Adrenal gland (tissue), 5 donors: ENCODE data around the gene CMTM8.
"Not testable (repeated sequence)": the region's sequence is repeated elsewhere in the genome, so short reads cannot be mapped to it uniquely, and the experiment has no call there.

Experiments used
- CTCF ChIP-seq, 6 experiments: fragments of 450-650 bp in 4 of 6; fragments of 200-600 bp in 2 of 6; sonication (generic) in 1 of 6; IDR thresholded peaks; 1 replicate in 5 of 6; 2 replicates in 1 of 6; pipeline versions ENCODE4 v1.5.1 to v1.8.0; 2016 to 2021; ENCODE audit warnings: antibody characterized with exemption in 6 of 6, mild to moderate bottlenecking in 2 of 6, moderate library complexity in 1 of 6
- POLR2A ChIP-seq, 2 donors: fragments of 450-650 bp; IDR thresholded peaks; one replicate each; pipeline ENCODE4 v1.6.1; 2017; ENCODE audit warnings: antibody characterized with exemption in 2 of 2, mild to moderate bottlenecking in 2 of 2, moderate library complexity in 1 of 2
- donor health status: DM: no; HTN: no; CAD: no.

DNA sequence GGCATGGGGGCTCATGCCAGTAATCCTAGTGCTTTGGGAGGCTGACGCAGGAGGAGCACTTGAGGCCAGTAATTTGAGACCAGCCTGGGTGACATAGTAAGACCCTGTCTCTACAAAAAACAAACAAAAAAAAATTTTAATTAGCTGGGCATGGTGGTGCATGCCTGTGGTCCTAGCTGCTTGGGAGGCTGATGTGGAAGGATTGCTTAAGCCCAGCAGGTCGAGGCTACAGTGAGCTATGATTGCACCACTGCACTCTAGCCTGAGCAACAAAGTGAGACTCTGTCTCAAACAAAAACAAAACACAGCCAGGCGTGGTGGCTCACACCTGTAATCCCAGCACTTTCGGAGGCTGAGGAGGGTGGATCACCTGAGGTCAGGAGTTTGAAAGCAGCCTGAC is 9.7 kb upstream of the CMTM8 start:
- not testable (repeated sequence) for TF ChIP-seq CTCF, POLR2A (IDR thresholded peaks at IDR 0.05)
